ENCODE measurements around the gene DCST2.

- TF ChIP-seq, protein P1, sequence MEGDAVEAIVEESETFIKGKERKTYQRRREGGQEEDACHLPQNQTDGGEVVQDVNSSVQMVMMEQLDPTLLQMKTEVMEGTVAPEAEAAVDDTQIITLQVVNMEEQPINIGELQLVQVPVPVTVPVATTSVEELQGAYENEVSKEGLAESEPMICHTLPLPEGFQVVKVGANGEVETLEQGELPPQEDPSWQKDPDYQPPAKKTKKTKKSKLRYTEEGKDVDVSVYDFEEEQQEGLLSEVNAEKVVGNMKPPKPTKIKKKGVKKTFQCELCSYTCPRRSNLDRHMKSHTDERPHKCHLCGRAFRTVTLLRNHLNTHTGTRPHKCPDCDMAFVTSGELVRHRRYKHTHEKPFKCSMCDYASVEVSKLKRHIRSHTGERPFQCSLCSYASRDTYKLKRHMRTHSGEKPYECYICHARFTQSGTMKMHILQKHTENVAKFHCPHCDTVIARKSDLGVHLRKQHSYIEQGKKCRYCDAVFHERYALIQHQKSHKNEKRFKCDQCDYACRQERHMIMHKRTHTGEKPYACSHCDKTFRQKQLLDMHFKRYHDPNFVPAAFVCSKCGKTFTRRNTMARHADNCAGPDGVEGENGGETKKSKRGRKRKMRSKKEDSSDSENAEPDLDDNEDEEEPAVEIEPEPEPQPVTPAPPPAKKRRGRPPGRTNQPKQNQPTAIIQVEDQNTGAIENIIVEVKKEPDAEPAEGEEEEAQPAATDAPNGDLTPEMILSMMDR (IDR thresholded peaks at IDR 0.05; ENCODE audit: low read depth, low read length) = no peak
- TF ChIP-seq POLR2A (IDR thresholded peaks at IDR 0.05; ENCODE audit: extremely low read depth, insufficient read length) = no peak
- TF ChIP-seq MAX (IDR thresholded peaks at IDR 0.05; ENCODE audit: low read depth, low read length) = no peak
- TF ChIP-seq MYC (IDR thresholded peaks at IDR 0.05; ENCODE audit: low read depth, low read length) = no peak
Measured at GRCh38 chr1:155070158-155070621, 36.6 kb upstream of the DCST2 start.

Data from NB4 (cell line).